NCI-H187 treated with DMSO at 0.1 percent for 48 hours (cell line): ENCODE data around the gene HEXIM1.

Source experiments
- DNase-seq: peaks from one replicate; lab custom pipeline; 2025; lab: John Stamatoyannopoulos, UW

Gene HEXIM1

DNA sequence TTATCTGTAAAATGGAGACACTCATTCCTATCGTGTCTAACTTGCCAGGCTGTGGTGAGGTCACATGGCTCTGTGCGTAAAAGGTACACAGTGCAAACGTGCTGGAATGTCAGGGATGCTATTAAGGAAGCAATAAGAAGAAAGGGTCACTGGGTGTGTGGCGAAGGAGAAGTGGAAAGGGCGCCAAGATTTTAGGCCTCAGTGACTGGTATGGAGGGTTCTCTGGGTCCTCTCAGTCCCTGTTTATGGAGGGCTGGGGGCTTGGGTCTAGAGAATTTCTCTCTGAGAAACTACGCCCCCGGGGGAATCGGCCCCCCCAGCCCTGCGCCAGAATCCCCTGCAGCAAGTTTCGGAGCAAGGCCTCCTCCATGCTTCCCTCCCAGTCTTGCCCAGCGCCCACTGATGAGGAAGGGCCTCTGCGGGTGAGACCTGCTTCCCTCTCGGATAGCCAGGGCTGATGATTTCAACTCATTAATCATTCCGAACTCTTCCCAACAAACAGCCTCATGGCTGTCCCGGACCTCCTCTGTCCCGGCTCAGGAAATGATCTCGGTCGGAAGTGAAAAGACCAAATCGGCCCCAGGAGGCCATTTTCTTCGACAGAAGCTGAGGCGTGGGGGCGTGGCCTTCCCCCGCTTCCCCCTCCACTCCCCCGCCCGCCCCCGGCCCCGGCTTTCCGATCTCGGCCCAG lies 1.2 kb upstream of the HEXIM1 start:
- DNase-seq: no peak

DNA sequence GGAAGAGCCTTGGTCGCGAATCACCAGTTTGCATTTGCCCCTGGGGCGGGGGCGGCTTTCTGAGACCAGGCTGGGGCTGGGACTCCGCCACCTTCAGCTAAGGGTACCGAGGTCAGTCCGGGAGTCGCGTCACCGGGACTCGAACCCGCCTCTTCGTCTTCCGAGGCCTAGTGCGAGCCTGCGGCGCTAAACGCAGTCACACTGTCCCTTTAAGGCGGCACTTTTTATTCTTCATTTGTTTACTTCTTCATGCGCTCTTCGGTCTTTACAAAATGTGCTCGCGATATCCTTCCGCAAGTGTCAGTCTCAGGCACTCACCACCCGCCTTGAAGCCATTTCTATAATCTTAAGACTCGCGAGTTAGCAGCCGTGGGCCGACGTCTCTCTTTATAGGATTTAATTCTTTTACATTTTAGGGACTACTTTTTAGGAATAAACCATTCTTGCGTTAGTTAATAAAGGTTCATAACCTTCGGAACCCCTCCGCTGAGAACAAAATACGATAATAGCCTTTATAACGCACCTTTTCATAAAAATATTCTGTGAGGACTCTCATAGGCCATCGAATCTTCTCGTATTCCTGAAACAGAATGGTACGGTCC lies 593 bp upstream of the HEXIM1 start:
- peak; percentile 76 for DNase-seq

DNA sequence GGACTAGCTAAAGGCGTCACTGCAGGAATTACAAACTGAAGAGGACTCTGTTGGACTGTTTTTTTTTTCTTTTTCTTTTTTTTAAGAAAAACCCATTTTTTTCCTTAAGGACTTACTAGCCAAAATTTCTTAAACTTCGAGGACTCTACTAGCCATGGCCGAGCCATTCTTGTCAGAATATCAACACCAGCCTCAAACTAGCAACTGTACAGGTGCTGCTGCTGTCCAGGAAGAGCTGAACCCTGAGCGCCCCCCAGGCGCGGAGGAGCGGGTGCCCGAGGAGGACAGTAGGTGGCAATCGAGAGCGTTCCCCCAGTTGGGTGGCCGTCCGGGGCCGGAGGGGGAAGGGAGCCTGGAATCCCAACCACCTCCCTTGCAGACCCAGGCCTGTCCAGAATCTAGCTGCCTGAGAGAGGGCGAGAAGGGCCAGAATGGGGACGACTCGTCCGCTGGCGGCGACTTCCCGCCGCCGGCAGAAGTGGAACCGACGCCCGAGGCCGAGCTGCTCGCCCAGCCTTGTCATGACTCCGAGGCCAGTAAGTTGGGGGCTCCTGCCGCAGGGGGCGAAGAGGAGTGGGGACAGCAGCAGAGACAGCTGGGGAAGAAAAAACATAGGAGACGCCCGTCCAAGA lies 878 bp downstream of the HEXIM1 start:
- no peak for DNase-seq

DNA sequence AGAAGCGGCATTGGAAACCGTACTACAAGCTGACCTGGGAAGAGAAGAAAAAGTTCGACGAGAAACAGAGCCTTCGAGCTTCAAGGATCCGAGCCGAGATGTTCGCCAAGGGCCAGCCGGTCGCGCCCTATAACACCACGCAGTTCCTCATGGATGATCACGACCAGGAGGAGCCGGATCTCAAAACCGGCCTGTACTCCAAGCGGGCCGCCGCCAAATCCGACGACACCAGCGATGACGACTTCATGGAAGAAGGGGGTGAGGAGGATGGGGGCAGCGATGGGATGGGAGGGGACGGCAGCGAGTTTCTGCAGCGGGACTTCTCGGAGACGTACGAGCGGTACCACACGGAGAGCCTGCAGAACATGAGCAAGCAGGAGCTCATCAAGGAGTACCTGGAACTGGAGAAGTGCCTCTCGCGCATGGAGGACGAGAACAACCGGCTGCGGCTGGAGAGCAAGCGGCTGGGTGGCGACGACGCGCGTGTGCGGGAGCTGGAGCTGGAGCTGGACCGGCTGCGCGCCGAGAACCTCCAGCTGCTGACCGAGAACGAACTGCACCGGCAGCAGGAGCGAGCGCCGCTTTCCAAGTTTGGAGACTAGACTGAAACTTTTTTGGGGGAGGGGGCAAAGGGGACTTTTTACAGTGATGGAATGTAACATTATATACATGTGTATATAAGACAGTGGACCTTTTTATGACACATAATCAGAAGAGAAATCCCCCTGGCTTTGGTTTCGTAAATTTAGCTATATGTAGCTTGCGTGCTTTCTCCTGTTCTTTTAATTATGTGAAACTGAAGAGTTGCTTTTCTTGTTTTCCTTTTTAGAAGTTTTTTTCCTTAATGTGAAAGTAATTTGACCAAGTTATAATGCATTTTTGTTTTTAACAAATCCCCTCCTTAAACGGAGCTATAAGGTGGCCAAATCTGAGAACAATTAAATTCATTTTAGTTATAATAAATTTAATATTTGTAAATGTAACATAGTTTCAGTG lies 1.7 kb downstream of the HEXIM1 start:
- DNase-seq: no peak

DNA sequence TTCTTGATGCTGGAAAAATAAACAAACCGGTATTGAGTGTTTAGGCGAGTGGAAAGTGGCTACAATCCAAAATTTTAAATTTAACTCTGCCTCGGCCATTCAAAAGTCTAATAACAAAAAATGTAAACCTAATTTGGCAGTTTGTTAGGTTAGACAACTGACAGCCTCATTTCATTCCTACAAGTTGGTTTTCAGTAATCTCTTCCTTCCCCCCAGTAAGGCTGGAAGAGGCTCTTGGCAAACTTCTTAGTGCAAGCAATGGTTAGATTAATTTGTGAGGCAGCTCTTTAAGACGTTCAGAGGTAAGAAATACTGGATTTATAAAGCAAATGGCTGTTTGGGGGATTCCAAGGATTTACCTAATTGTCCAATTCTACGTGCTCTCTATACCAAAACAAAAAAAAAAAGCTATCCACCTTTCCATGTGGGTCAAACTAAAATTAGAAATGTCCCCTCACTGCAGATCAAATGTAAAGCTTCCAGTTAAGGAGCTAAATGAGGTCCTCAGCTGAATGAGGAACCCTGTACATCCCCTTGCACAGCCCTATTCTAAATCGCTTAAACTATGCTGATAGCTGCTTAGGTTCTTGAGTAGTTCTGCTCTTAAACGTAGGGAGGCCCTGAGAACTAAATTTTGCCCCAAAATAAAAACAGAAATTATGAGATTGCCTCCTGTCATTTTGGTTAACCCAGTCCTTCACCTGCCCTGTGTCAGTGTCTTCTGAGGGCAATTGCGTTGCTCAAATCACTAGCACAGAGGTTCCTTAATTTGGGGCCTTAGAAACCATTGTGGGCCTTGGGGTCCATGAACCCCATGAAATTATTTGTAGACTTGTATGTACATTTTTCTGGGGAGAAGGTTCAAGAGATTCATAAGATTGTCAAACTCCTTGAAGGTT lies 2.9 kb downstream of the HEXIM1 start:
- no peak for DNase-seq

DNA sequence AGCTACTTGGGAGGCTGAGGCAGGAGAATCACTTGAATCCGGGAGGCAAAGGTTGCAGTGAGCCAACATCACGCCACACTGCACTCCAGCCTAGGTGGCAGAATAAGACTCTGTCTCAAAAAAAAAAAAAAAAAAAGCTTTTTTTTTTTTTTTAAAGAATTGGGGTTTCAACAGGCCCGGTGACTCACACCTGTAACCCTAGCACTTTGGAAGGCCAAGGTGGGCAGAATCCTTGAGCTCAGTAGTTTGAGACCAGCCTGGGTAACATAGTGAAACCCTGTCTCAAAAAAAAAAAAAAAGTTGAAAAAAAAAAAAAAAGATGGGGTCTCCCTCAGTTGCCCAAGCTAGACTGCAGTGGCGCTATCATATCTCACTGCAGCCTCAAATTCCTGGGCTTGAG lies 6.8 kb downstream of the HEXIM1 start:
- DNase-seq: no peak

DNA sequence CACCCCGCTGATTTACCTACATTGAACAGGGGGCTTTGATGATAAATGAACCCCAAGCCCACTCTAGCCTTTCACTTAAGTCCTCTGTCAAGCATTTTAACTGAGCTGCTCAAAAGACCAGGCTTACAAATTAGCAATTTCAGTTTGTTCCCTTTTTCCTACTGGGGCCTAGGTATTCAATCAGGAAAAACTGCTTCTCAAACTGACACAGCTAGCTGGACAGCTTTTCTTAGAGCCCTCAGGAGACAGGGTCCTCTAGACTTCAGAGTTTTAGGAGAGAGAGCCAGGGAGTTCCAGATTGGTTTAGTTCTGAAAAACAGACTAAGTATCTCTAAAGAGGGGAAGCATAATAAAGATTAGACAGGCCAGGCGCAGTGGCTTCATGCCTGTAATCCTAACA lies 7.2 kb downstream of the HEXIM1 start:
- no peak for DNase-seq

DNA sequence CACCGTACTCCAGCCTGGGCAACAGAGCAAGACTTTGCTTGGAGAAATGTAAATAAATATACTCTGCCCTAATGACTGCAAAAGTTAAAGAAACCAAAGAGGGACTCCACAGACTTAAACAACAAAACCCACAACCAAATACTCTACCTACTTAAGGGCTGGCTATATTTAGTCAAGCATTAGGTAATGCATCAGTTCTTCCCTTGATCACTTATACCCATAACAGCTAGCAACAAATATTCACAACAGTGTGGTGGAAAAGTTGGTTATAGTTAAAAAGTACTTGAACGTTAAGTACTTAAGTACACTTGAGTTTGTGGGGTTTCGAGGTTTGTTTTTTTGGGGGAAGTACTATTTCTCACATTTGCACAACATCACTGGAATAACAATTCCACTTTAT lies 8.0 kb downstream of the HEXIM1 start:
- DNase-seq: no peak

DNA sequence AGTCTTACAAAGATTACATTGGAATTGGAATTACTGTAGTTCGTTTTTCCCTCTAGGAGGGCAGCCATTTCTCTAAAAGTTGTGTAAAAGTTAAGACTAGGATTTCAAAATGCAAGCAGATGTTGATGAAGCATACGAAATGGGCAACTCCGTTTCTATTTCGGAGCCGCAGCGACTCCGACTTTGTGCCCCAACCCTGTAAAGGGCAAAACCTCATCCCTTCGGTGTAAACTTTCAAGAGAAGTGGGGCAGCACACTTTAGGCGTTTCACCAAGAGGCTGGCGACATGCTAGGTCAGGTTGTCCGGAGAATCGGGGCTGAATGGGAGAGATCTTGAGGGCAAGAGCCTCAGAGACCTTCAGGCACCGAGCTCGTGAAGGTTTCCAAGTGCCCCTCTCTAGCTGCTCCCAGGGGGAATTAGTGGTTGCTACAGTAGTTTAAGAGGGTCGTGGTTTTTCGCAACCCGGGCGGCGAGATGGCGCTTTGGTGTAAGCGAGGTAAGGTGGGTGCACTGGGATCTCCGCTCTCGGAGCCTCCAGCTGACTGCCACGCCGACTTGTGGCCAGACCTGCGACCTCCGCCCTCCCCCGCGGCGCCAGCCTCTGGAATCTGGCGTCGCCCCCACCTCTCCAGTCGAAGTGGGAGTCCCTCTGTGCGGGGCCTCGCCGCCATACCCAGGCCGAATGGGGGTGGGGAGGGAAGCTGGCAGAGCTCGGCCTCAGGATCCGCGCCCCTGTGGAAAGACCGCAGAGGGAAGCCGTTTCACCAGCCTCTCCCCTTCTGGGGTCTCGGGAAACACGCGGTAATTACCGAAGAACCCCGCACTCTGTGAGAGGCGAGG lies 12.4 kb downstream of the HEXIM1 start:
- DNase-seq: no peak

DNA sequence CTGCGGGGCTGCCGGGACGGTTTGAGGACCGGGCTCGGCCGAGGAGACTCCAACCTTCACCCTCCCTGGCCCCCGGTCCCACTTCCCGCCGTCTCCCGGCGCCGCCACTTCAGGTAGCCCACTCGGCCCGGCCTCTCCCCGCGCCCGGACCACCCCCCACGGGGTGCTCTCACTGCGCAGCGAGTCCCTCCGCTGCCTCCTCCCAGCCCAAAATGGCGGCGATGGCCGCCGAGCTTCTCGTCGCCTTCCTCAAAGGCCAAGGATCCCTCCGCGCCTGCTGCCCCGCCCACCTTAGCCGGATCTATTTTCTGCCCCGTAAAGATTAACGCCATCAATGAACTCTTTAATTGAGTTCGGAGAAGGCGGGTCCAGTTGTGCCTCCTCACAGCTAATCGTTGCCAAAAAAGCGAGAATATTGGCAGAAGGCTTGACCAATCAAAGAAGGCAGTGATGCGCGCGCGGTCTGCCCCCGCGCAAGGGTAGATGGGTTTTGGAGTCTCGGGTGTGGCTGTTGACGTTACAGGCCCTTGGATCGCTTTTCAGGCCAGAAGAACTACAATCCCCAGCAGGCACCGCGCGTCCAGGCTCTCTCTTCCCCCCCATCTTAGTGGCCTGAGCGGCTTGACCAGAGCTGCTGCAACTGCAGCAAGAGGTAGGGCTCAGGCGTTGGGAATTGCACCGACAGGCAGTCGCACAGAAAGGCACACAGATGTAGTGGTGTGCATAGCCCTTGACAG lies 13.2 kb downstream of the HEXIM1 start, which contains the start of gene HEXIM2:
TSS of gene HEXIM2 (plus strand) at position 588 of the 737 bp plus-strand sequence. CDS start 919 bp downstream, outside the sequence.
- DNase-seq: peak; percentile 93

DNA sequence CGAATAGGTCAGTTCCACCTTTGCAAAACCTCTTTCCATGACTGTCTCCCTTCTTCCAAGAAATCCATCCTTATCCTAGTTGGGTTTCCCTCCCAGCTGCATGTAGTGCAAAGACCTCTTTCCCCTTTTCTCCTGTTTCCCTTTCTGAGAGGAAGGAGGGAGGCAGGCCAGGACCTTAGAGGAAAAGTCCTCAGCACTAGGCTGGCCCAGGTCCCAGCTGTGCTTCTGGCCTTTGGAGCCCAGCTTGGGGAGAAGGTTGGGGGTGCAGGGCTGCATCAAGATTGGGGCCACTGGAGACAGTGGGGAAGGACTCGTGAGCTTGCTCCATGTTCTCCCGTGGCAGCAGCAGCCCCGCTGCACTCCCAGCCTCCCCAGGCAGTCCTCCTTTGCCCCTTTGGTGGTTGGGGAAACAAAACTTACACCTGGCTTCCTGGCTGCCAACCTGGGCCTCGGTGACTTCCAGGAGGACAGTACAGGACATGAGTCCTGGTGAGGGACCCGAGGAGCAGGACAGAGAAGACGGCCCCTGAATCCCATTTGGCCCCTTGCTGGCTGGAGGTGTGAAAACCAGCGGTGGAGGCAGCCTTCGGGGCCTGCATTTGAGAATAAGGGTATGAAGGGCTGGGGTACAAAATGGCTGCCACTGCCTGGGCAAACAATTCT lies 13.9 kb downstream of the HEXIM1 start:
- no peak for DNase-seq

DNA sequence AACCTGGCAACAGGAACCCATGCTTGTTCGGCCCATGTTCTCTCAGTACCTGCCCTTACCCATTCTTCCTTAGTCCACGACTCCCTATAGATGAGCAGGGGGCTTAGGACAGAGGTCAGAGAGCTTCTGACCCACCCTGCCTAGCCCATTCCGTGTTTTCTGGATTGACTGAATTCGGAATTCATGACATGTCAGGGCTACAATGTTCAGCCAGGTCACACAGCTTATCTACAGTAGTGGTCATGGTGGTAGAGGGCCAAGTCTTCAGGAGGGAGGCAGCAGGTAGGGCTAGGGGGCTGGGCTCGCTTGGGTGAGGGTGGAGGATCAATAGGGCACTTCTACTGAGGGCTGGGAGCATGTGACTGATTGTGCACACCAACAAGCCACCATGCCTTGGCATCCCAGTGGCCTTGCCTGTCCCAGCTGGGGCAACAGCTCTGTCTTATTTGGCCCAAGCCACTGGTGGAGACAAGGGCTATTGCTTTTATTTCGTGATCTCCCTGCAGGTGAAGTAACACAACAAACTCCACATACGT lies 16.5 kb downstream of the HEXIM1 start:
- no peak for DNase-seq

DNA sequence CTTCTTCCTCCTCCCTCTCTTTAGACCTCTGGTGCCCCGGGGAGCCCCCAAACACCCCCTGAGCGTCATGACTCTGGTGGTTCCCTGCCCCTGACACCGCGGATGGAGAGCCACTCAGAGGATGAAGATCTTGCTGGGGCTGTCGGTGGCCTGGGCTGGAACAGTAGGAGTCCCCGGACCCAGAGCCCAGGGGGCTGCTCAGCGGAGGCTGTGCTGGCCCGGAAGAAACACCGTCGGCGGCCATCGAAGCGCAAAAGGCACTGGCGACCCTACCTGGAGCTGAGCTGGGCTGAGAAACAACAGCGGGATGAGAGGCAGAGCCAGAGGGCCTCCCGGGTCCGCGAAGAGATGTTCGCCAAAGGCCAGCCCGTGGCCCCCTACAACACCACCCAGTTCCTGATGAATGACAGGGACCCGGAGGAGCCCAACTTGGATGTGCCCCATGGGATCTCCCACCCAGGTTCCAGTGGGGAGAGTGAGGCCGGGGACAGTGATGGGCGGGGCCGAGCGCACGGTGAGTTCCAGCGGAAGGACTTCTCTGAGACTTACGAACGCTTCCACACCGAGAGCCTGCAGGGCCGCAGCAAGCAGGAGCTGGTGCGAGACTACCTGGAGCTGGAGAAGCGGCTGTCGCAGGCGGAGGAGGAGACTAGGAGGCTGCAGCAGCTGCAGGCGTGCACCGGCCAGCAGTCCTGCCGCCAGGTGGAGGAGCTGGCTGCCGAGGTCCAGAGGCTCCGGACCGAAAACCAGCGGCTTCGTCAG lies 20.9 kb downstream of the HEXIM1 start:
- DNase-seq: no peak

DNA sequence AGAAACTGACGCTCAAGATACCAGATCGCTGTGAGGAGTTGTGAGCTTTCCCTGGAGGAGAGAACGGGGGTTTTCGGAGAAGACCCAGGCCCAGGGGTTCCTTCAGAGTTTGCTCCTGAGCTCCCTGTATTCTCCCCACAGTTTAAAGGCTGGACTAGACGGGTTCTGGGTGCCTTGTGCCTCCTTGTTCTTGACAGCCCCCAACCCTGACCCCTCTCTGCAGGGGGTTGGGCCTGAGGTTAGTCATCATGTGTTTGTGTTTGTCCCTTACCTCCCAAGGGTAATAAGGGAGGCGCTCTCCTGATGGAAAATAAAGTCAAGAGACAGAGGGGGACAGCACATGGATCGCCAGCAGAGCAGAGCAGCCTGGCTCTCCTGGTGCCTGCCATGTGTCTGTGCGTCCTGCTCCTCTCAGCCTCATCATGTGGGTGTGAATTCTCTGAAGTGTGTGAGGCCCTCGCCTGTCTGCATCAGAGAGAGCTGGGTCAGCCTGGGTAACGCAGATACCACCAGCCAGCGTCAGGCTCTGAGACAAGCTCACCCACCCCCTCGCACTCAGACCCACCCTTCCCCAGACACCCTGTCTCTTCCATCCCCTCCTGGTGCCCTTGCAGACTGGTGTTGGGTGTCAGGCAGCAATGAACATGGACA lies 22.1 kb downstream of the HEXIM1 start:
- DNase-seq: no peak

DNA sequence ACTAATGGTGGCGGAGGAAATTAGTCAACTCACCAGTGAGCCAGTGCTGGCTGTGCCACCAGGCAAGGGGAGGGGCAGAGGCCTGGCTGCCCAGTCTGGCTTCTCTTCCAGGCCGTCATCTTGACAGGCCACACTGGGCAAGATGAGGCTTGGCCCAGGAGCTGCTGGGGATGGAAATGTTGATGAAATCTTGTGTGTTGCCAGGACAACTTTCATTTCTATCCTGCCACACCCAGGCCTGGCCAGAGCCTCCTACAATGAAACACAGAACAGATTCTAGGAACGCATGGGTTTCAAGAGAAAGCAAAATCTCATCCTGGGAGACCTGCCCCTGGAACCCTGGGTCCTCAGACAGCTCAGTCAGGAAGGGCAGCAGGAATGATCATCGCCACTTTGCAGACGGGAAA lies 22.7 kb downstream of the HEXIM1 start:
- DNase-seq: no peak

DNA sequence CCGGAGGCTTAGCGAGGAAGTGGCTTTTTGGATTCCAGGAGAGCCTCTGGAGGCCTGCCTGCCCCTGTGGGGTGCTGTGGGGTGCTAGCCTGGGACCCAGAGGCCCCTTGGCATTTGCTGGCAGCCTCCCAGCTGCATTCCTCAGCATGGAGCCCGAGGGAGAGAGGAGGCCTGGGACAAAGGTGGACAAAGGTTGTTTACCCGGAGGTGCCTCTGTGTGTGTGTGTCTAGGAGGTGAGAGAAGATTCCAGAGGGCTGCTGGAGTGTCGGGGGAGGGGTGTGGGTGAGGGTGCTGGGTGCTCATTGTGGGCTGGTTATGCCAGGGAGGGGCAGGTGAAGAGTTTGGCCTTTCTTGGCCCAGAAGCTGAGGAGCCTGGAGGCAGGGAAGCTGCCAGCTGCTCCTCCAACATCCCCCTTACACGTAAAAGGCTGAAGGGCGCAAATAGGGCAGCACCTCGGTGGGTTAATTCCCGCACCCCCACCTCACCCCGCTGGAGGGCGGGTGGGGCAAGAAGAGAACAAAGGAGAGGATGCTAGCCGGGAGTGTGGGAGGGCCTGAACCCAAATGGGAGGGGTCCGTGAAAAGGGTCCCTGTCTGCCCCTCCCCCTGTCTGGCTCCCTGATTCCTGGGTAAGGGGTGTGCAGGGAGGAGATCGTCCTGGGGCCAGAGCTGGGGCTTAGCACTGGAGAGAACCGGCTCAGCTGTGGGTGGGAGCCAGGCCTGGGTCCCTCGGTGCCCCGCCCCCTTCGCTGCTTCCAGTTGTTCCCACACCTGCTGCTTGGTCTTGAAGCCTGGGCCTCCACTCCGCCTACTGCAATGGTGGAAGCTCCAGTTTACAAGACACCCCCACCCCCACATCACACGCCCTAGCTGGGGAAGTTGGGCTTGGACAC lies 23.3 kb downstream of the HEXIM1 start:
- no peak for DNase-seq

DNA sequence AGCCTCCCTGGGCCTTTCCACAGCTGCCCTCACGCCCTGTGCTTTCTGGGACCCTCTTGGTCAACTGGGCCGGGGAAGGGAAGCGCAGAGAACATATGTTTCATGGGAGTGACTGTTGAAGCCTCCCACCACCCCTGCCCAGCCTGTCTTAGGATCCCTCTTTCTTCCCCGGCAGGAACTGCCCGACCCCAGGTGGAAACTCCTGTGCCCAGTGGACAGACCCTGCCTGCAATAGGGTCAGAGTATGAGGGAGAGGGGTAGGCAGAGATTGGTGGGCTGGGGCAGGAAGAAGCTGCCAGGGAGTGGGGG lies 23.9 kb downstream of the HEXIM1 start:
- DNase-seq: no peak
